Measurements from ENCODE around the gene GLS2.

Gene GLS2

DNA sequence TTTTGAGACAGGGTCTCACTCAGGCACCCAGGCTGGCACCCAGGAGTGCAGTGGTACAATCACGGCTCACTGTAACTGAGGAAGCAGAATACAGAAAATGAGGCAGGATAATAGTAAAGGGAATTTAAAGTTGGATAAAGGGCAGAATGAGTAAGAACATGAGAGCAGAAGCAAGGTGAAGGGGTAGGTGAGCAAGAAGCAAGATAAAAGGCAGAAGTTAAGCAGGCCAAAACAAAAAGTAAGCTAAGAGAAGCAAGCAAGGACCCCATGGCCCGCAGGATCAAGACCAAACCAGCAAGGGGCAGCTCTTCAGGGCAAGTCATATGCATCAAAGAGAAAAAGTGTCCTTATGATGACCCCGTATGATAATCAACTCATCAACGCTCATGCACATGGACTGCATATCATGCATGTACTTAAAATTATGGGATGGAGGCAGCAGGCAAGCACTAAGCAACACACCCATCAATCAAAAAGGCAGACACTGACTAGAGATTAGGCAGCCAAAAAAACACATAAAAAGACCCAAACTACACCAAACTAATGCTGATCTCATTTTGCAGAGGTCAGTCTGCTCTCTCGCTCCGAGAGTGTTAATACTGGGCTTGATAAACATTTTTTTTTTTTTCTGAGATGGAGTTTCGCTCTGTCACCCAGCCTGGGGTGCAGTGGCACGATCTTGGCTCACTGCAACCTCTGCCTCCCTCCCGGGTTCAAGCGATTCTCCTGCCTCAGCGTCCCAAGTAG is 50.4 kb downstream of the GLS2 start:
- no peak for DNase-seq

DNA sequence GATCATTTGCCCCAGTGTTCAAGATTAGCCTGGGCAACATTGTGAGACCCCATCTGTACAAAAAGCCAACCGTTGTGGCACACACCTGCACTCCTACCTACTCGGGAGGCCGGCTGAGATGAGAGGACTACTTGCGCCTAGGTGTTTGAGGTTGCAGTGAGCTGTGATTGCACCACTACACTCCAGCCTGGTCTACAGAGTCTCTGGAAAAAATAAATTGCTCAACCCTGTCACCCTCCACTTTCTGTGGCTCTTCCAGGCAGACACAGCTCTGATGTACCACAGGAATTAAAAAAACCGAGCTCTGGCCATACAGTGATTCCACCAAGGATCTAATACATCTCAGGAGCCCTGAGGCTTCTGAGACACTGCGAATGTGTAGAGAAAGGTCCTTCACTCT is 53.1 kb downstream of the GLS2 start:
- DNase-seq, result no peak

DNA sequence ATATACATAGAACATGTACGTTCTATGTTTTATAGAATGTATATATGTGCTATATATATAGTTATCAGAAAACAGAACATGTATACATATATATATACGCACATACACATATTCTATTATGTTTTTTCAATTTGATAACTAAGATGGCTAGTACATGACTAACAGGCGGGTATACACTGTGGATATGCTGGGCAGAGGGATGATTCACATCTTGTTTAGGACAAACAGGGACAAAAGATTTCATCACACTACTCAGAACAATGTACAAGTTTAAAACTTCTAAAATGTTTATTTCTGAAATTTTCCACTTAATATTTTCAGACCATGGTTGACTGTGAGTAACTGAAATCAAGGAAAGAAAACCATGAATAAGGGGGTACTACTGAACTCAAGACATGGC is 56.1 kb downstream of the GLS2 start:
- DNase-seq, result no peak

DNA sequence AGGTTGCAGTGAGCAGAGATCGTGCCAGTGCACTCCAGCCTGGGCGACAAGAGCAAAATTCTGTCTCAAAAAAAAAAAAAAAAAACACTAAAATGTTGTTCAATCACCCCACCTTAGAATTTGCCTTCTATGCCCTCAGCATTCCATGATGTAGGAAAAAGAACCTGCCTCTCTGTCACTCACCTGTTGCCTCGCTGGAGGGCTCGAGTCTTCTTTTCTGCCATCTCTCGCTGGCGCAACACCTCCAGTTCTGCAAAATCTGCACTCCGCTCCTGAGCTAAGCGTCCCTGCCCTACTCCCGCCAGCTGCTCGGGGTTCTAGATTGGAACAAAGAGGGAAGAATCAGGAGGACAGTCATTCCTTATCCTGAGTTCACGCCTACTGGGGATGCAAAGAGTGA is 56.7 kb downstream of the GLS2 start:
- no peak for DNase-seq

DNA sequence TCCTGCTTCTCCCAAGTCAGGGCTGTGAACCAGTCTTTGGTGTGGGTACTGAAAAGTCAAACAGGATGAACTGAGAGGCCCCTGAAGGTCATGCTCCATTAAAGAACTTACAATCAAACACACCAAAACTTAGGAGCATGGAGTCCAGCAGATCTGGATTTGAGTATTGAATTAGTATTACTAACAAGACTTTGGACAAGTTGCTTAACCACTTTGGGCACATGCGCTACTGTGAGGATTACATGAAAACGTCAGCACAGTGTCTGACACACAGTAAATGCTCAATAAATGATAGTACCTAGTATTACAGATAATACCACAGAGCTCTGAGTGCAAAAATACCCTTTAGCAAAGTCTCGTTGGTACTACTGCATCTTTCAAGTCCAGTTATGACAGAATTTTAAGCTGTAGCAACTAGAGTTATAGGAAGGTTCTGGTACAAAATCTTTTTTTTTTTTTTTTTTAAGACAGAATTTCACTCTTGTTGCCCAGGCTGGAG is 62.0 kb downstream of the GLS2 start:
- DNase-seq, result no peak

DNA sequence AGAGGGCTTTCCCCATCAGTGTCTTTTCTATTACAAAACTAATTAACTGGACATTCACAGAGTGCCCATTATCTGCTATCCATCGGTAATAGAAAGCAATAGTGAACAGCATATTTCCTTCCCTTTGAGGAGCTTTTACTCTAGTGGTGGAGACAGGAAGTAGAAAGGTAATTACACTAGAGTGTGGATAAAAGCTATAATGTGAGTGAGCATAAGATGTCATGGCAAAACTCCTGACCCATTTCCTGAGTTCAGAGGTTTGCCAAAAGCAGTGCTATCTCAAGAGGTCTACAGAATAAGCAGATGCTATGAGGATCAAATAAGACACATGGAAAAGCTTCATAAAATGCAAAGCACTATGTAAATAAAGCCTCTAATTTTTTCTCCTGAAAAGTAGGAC is 62.8 kb downstream of the GLS2 start:
- no peak for DNase-seq
